GM21526 (cell line): ENCODE results near the gene UROD.
"Not testable (repeated sequence)": the region's sequence is repeated elsewhere in the genome, so short reads cannot be mapped to it uniquely, and the experiment has no call there.

Experiments
- ATAC-seq: cut with Tn5 transposase; IDR thresholded peaks from one replicate; pipeline ENCODE4 v1.9.1; 2021; ENCODE audit warnings: moderate library complexity; ENCODE audit not compliant: unreplicated experiment, low FRiP score

Gene UROD

DNA sequence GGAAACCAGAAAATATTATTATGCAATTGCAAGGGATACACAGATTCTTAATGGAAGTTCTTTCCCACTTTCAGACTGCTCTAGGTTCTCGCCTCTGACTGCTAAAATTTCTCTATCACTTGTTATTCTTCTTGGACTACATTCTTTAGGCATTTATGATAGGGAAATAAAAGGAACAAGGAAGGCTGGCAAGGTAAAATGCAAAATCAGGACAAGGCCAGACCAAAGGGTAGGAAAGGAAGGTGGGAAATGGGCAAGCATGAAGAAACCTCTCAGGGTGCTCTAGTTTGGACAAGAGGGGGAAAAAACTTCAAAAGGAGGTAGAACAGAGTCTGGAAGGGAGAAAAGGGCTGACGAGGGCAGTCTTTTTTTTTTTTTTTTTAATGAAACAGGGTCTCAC is 26.2 kb downstream of the UROD start:
- ATAC-seq, result no peak

- no peak for ATAC-seq
Observed at GRCh38 chr1:45038661-45039364, 26.8 kb downstream of the UROD start.

GRCh38 chr1:45040297-45040696 is 28.2 kb downstream of the UROD start:
- no peak for ATAC-seq

- ATAC-seq, result no peak
Observed at GRCh38 chr1:45043094-45043493, 31.0 kb downstream of the UROD start.

GRCh38 chr1:45044916-45045315 is 32.9 kb downstream of the UROD start:
- no peak for ATAC-seq

DNA sequence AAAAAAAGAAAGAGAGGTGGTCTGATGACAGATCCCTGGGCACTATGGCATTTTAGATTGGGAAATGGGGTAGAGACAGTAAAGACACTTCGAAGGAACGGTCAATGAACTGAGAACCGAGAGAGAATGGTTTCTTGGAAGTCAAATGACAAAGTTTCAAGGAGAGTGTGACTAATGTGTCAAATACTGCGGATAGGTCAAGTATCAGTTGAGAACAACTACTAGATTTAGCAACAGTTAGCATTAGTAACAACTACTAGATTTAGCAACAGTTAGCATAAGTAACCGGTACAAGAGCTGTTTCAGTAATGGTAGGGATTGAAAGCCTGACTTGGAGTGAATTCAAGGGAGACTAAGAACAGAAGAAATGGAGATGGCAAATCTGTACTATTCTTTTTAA is 35.0 kb downstream of the UROD start:
- no peak for ATAC-seq

GRCh38 chr1:45051005-45051772 is 39.1 kb downstream of the UROD start:
- ATAC-seq, result no peak

GRCh38 chr1:45057542-45057941 is 45.5 kb downstream of the UROD start:
- ATAC-seq, result no peak

GRCh38 chr1:45059829-45060228 is 47.8 kb downstream of the UROD start:
- ATAC-seq, result no peak

DNA sequence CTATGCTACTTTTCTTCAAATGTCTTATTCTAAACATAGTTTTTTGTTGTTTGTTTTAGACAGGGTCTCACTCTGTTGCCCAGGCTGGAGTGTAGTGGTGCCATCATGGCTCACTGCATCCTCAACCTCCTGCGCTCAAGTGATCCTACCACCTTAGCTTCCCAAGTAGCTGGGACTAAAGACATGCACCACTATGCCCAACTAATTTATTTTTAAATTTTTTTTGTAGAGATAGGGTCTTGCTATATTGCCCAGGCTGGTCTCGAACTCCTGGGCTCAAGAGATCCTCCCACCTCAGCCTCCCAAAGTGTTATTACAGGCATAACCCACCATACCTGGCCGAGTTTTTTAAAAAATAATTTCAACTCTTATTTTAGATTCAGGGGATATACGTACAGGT is 50.4 kb downstream of the UROD start:
- ATAC-seq, result not testable (repeated sequence)

DNA sequence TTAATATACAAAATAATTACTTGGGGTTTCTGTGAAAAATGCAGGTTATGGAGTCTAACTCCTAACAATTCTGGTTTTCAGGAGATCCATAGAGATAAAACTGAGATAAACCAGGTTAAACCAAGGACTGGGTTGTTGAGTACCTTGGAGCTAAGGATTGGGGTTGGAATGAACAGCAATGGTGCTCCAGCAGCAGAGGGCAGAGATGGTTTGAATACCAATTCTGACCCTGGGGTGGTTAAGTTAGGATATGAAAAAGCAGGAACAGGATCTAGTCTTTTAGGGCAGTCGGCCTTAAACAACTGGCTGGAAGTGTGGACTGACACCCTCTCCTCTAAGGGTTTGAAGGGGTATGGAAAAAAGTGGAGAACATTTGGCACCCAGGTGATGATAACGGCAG is 53.0 kb downstream of the UROD start:
- no peak for ATAC-seq
